ENCODE results near the gene KCNQ2. TPM values are rescaled to one million over a fixed set of nuclear protein-coding genes. Genes with fewer than 3 reads are reported as not detected.
"Not testable (repeated sequence)": the region's sequence is repeated elsewhere in the genome, so short reads cannot be mapped to it uniquely, and the experiment has no call there.

The KCNQ2 gene
- total RNA-seq, 1 donor: 0.36 TPM

- TF ChIP-seq, protein P1, sequence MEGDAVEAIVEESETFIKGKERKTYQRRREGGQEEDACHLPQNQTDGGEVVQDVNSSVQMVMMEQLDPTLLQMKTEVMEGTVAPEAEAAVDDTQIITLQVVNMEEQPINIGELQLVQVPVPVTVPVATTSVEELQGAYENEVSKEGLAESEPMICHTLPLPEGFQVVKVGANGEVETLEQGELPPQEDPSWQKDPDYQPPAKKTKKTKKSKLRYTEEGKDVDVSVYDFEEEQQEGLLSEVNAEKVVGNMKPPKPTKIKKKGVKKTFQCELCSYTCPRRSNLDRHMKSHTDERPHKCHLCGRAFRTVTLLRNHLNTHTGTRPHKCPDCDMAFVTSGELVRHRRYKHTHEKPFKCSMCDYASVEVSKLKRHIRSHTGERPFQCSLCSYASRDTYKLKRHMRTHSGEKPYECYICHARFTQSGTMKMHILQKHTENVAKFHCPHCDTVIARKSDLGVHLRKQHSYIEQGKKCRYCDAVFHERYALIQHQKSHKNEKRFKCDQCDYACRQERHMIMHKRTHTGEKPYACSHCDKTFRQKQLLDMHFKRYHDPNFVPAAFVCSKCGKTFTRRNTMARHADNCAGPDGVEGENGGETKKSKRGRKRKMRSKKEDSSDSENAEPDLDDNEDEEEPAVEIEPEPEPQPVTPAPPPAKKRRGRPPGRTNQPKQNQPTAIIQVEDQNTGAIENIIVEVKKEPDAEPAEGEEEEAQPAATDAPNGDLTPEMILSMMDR (IDR thresholded peaks at IDR 0.05; ENCODE audit: extremely low read depth, low read depth, low read length): no peak
- Histone ChIP-seq H3K4me3 (ENCODE audit: insufficient read depth, low read length) (no peak overlapping the region), H2AFZ (ENCODE audit: low read length) (no peak overlapping the region), H4K20me1 (ENCODE audit: insufficient read depth, low read length) (no peaks in the 10 kb centered on the region), H3K4me2 (ENCODE audit: insufficient read depth, low read length) (no peak overlapping the region), H3K79me2 (ENCODE audit: insufficient read depth, low read length) (no peaks in the 10 kb centered on the region), H3K27me3 (ENCODE audit: insufficient read depth, low read length) (peaks cover 18% of the 10 kb centered on the region), H3K36me3 (ENCODE audit: insufficient read depth, low read length) (no peaks in the 10 kb centered on the region), H3K27ac (ENCODE audit: low read depth, low read length) (no peak overlapping the region), H3K9me3 (ENCODE audit: low read depth, low read length) (no peaks in the 10 kb centered on the region), H3K4me1 (ENCODE audit: insufficient read depth, low read length) (no peaks in the 10 kb centered on the region)
- DNase-seq (ENCODE audit: insufficient read length, low spot score, missing footprints): no peak
These were observed 9.0 kb upstream of the KCNQ2 start for GRCh38 chr20:63481503-63481902.

GRCh38 chr20:63479695-63480419 lies 7.4 kb upstream of the KCNQ2 start:
- H3K4me2 ChIP-seq (ENCODE audit: insufficient read depth, low read length); H2AFZ ChIP-seq (ENCODE audit: low read length); H3K79me2 ChIP-seq (ENCODE audit: insufficient read depth, low read length); H3K36me3 ChIP-seq (ENCODE audit: insufficient read depth, low read length); H3K4me1 ChIP-seq (ENCODE audit: insufficient read depth, low read length); H3K9me3 ChIP-seq (ENCODE audit: low read depth, low read length); DNase-seq (ENCODE audit: insufficient read length, low spot score, missing footprints); H4K20me1 ChIP-seq (ENCODE audit: insufficient read depth, low read length); H3K27ac ChIP-seq (ENCODE audit: low read depth, low read length); H3K4me3 ChIP-seq (ENCODE audit: insufficient read depth, low read length): not testable (repeated sequence)
- peaks cover 24% of the 10 kb centered on the region for H3K27me3 ChIP-seq (ENCODE audit: insufficient read depth, low read length)

DNA sequence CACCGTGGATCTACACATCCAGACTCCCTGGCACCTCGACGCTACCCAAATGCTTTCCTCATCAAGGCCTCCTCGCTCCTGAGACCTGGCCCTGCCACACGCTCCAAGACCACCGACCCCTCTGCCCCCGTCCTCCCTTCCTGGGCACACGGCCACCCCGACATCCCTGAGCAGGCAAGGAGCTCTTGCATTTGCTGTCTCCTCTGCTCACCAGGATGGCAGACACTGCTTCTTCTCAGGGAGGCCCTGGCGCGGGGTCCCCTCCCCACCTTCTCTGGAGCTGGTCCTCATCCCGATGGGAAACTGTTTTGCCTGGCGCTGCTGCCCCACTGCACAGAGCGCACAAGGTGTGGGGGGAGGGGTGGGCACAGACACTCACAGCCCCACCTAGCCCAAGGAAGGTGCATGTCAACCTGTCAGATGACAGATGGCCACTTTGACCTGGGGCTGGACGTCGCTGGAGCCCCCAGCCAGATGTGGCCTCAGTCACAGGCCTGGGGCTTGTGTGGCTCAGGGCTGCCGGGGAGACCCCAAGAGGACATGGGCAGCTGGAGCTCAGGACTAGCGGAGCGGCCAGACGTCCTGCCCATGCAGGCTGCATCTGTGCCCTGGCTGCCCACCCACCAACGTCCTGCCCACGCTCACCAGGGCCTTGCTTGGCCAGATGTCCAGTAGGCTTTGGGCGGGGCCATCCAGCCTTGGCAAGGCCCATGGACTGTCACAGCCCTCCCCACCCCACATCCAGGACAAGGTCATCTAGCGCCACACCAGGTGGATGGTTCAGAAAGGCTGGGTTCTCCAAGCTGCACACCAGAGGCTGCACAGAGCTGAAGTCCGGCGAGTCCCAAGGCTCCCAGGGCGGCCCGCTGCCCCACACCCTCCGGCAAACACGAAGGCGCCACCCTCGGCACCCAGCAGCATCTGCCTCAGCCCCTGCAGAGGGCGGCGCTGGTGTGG lies 6.2 kb upstream of the KCNQ2 start:
- Histone ChIP-seq H3K79me2 (ENCODE audit: insufficient read depth, low read length) (no peaks in the 10 kb centered on the region), H4K20me1 (ENCODE audit: insufficient read depth, low read length) (no peaks in the 10 kb centered on the region), H2AFZ (ENCODE audit: low read length) (no peak overlapping the region), H3K27ac (ENCODE audit: low read depth, low read length) (no peak overlapping the region), H3K4me2 (ENCODE audit: insufficient read depth, low read length) (no peak overlapping the region), H3K4me1 (ENCODE audit: insufficient read depth, low read length) (no peaks in the 10 kb centered on the region), H3K9me3 (ENCODE audit: low read depth, low read length) (no peaks in the 10 kb centered on the region), H3K27me3 (ENCODE audit: insufficient read depth, low read length) (peaks cover 36% of the 10 kb centered on the region), H3K36me3 (ENCODE audit: insufficient read depth, low read length) (no peaks in the 10 kb centered on the region), H3K4me3 (ENCODE audit: insufficient read depth, low read length) (no peak overlapping the region)
- TF ChIP-seq, protein P1 (IDR thresholded peaks at IDR 0.05; ENCODE audit: extremely low read depth, low read depth, low read length): no peak
- no peak for DNase-seq (ENCODE audit: insufficient read length, low spot score, missing footprints)

- Histone ChIP-seq H3K4me2 (ENCODE audit: insufficient read depth, low read length) (no peak overlapping the region), H3K36me3 (ENCODE audit: insufficient read depth, low read length) (no peaks in the 10 kb centered on the region), H4K20me1 (ENCODE audit: insufficient read depth, low read length) (no peaks in the 10 kb centered on the region), H3K4me1 (ENCODE audit: insufficient read depth, low read length) (no peaks in the 10 kb centered on the region), H3K79me2 (ENCODE audit: insufficient read depth, low read length) (no peaks in the 10 kb centered on the region), H3K4me3 (ENCODE audit: insufficient read depth, low read length) (no peak overlapping the region), H3K27ac (ENCODE audit: low read depth, low read length) (no peak overlapping the region), H3K9me3 (ENCODE audit: low read depth, low read length) (no peaks in the 10 kb centered on the region), H2AFZ (ENCODE audit: low read length) (no peak overlapping the region), H3K27me3 (ENCODE audit: insufficient read depth, low read length) (peaks cover 38% of the 10 kb centered on the region)
- DNase-seq (ENCODE audit: insufficient read length, low spot score, missing footprints): no peak
- TF ChIP-seq, protein P1 (IDR thresholded peaks at IDR 0.05; ENCODE audit: extremely low read depth, low read depth, low read length): no peak
These were observed 5.5 kb upstream of the KCNQ2 start for GRCh38 chr20:63477944-63478343.

All from osteoblast (primary cell).